Lower leg skin (tissue), 3 donors: ENCODE measurements around the gene CDC42BPG.

Source experiments
- CTCF ChIP-seq, 3 donors: fragments of 450-650 bp; IDR thresholded peaks; one replicate each; pipeline ENCODE4 v1.5.1; 2016; ENCODE audit warnings: antibody characterized with exemption in 3 of 3, mild to moderate bottlenecking in 3 of 3, moderate library complexity in 2 of 3
- POLR2A ChIP-seq, 2 donors: fragments of 450-650 bp; IDR thresholded peaks; one replicate each; pipeline ENCODE4 v1.6.1; 2016 to 2017; ENCODE audit warnings: antibody characterized with exemption in 2 of 2, mild to moderate bottlenecking in 1 of 2, moderate library complexity in 1 of 2

GRCh38 chr11:64788321-64789215 is 55.9 kb downstream of the CDC42BPG start:
- TF ChIP-seq CTCF (IDR thresholded peaks at IDR 0.05) (no peak), POLR2A (IDR thresholded peaks at IDR 0.05) (no peak)
